Endometrial microvascular endothelial cells (primary cell): ENCODE measurements around the gene SORCS3. TPM values are rescaled to one million over a fixed set of nuclear protein-coding genes. Genes with fewer than 3 reads are reported as not detected.
"Not testable (repeated sequence)": the region's sequence is repeated elsewhere in the genome, so short reads cannot be mapped to it uniquely, and the experiment has no call there.

ENCODE experiments used
- in situ Hi-C: cut with HindIII; loops from 2 replicates; pipeline ENCODE4 v1.10.0; 2017; ENCODE audit warnings: low sequenced_read_pairs, low pct_unique_long_range_greater_than_20kb; ENCODE audit errors: inconsistent ontology term
- total RNA-seq: library from RNA; depleted of rRNA; stranded (reverse); fragments of >200 nt; gene quantifications from one replicate; pipeline ENCODE4 v1.2.3, GENCODE V29; 2015; ENCODE audit errors: inconsistent ontology term

Gene SORCS3
- total RNA-seq, 1 donor from 2014 or later: not detected

DNA sequence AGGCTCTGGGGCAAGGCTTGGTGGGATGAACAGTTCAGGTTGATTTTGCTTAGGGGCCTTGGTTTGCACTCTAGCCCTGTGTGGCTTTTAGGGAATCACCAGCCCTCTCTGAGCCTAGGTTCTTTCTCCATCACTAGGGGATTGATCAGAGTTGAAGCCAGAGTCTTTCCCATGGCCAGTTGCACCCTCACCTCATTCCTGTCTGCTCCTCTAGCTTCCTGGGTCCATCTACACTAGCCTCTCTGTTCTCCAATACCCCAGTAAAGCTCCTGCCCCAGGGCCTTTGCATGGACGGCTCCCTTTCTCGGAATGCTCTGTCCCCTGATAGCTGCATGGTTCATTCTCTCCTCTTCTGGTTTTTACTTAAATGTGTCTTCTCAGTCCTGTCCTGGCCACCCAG lies 40.4 kb downstream of the SORCS3 start:
- in situ Hi-C loops: no loop called here

DNA sequence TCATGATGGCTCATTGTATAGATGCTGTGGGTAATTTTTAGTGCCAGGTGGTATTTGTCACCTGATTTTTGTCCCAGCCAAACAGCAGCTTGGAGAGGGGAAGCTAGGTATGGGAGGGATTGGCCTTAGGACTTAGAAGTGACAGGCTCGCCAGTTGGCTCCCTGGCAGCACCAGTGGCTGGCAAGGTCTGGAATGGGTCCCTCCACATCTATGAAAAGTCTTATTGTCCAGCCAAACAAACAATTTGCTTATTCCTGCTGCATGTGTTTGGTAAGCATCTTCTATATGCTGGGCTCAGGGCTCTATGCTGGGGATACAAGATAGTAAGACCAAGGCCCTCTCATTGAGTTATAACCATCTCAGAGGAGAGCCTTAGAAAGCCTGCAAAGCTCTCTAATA lies 42.5 kb downstream of the SORCS3 start:
- in situ Hi-C loops: no loop called here

DNA sequence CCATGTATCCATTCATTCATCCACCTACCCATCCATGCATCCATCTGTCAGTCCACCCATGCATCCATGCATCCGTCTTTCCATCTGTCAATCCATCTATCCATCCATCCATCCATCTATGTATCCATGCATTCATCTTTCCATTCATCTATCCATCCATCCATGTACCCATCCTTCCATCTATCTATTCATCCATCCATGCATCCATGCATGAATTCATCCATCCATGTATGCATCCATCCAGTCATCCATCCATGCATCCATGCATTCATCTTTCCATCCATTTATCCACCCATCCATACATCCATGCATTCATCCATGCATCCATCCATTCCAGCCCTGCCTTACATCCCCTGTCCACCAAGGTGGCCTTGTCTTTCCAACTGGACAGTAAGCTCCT lies 45.7 kb downstream of the SORCS3 start:
- in situ Hi-C loops: no loop called here

DNA sequence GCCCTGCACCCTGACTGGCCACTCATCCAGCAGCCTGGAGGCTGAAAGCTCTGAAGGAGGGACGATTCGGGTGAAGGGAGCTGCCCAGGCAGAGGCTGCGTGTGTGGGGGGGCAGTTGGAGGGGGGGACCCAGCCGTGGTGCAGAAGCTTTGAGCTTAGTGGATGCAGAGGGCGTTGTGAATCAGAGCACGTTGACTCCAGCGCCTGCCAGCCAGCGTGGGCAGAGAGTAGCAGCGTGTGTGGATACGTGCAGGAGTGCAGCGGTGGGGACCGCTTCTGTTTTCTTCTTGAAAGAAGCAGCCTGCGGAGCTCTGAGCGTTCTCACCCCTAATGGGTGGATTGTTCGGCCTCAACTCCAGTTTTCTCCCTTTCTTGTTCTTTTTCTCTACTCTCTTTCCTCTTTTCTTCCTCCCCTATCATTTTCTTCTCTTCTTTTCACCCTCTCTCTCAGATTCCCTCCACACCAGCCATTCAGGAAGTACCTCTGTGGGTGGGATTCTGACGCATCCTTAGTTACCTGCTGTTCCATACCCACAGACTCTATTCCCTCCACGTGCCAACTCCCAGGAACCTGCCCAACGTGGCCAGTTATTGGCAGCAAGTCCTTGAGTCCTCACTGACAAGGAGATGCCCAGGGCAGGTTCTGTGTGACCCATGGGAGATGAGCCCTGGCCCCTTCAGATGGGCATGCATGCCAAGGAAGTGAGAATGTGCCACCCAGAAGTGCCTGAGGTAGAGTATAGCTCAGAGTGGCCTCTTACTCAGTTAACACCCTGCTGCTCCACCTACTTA lies 47.4 kb downstream of the SORCS3 start:
- in situ Hi-C loops: no loop called here

DNA sequence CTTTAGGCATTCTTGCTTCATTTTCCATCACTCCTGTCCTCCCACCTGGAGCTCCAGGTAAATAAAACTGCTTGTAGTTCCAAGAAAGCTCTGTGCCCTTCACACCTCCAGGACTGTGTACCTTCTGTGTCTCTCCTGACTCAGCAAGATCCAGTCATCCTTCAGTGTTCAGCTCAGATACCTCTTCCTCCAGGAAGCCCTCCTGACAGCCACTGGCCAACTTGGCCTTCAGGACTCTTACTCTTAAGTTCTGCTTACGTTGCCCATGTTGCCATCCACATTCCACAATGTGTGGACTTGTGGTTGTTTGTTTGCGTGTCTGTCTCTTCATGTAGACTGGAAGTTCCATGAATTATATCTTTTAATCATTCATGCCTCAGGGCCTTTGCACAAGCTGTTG lies 48.0 kb downstream of the SORCS3 start:
- in situ Hi-C loops: no loop called here

DNA sequence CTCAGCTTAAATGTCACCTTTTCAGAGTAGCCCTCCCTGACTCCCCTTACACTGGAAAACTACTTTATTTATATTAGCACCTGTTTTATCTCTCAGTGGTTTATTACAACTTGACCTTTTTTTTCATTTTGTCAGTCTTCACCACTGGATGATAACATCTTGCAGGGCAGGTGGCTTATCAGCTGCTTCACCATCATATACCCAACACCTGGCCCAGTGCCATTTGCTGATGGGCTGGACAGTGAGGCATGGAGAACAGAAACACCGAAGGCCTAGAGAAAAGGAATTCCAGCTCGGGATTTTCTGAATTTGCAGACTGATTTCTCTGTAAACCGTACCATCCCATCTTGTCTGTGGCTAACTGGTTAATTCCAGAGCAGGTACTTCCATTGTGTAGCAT lies 48.5 kb downstream of the SORCS3 start:
- in situ Hi-C loops: no loop called here

DNA sequence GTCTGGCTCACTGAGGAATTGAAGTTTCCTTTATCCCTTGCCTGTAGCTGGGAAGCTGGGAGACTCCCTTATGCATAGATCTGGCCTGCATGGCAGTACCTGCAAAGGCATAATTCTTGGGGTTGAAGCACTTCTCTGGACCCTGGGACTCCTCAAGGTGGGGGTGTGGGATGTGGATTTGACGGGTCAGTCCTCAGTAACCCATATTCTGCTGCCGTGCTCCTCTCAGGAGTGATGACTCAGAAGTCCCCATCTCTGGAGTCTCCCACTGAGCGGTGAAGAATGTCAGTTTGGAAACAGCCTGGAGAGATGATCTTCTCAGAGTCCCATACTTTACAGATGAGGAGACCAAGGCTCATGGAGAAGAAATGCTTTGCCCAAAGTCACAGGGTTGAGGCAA lies 49.0 kb downstream of the SORCS3 start:
- in situ Hi-C loops: no loop called here

DNA sequence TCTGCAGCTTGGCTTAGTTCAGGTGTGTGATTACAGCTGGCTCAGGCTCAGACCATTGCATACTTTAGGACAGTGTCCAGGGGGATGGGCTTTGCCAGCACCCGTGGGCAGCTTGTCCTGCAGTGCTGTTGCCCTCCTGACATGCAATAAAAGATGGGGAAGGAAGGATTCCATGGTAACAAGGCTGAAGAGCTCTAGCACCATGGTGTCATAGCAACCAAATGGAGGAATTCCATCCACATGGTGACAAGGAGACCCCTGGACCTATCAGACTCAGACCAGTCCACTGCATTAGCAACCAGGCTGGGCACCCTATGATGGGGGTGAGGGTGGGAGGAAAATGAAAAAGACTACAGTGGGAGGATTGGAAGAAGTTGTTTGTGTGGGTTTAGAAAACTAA lies 49.9 kb downstream of the SORCS3 start:
- in situ Hi-C loops: no loop called here

DNA sequence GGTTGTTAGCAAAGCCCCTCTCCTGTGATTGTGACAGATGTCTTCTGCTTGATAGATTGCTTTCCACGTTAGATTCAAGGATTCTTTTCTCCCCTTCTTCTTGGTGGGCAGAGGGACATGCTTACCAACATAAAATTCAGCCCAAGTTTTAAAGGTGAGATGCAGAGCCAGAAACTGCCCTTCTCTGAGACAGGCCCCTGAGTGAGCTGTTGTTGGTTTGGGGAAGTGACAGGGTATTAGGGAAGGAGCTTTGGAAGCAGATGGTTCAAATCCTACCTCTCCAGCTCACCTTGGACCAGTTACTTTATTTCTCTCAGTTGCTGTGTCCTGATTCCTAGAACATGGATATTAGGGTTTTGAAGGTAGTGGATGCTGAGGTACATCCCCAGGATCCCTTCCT lies 53.0 kb downstream of the SORCS3 start:
- in situ Hi-C loops: no loop called here

DNA sequence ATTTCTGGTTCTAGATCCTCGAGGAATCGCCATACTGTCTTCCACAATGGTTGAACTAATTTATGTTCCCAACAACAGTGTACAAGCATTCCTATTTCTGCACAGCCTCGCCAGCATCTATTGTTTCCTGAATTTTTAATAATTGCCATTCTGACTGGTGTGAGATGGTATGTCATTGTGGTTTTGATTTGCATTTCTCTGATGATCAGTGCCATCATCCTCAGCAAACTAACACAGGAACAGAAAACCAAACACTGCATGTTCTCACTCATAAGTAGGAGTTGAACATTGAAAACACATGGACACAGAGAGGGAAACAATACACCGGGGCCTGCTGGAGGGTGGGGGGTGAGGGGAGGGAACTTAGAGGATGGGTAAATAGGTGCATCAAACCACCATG lies 62.2 kb downstream of the SORCS3 start:
- in situ Hi-C loops: not testable (repeated sequence)

DNA sequence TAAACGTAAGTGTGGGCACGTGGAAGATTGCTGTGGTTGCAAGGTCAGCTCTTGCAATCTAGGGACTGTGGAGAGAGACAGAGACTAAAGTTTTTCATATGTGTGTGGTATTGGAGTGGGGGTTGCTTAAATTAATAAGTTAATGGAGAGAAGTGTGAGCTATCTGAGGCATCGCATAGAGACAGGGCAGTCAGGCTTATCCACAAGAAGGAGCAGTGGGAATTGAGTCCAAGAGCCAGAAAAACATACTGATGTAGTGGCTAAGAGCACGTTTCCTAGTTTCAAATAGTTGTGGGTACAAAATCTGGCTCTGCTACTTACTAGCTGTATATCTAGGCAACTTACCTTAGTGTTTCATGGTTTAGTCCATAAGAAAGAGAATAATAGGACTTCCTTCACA lies 65.8 kb downstream of the SORCS3 start:
- in situ Hi-C loops: no loop called here

DNA sequence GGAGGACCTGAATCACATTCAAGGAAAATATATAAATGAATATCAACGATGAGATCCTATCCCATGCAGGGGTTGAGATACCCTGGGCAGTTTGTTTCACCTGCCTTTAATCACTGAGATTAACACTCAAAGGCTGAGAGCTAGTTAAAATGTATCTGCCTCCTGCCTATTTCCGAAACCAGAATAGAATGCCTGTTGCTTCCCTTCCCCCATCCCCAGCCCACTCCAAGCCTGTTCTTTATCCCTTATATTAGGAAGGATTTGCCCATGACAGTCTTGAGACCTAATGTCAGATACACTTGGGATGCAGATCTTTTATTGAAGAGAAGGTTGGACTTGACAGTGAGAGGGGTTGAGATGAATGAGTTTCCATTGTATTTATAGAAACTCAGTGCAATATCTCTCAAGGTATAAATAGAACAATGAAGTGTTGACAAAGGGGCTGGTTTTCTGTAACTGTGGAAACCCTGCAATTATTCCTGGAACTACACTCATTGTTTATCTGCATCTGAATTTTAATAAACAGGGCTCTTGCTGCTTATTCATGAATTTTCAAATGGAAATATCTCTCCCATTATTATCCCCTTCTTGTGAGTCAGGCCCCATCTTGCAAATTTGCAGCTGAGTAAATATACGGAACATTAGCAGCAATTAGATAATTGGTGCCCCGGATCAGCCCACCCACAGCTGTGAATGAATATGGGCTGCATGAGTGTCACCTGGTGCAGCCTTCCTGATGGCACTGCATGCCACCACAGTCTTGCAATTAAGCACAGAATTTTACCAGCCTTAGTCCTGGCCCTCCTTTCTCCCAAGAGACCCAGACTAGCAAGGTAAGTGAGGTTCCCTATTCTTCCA lies 66.7 kb downstream of the SORCS3 start:
- in situ Hi-C loops: no loop called here

DNA sequence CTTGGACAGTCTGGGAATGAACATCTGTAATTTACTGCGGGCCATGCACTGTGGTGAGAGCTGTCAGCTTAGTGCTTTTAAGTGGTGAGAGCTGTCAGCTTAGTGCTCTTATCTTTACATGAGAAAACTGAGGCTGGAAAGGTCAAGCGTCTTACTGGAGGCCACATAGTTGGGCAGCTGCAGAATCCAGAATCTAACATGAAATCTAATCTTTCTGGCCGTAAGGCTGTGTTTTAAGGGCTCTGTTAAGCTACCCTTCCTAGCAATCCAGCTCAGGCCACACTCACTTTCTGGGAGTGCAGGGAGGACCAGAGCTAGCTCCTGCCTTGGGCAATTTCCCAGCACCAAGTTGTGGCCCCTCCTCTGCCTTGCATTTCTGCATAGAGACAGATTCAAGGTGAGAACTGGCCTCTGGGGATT lies 70.2 kb downstream of the SORCS3 start:
- in situ Hi-C loops: no loop called here

DNA sequence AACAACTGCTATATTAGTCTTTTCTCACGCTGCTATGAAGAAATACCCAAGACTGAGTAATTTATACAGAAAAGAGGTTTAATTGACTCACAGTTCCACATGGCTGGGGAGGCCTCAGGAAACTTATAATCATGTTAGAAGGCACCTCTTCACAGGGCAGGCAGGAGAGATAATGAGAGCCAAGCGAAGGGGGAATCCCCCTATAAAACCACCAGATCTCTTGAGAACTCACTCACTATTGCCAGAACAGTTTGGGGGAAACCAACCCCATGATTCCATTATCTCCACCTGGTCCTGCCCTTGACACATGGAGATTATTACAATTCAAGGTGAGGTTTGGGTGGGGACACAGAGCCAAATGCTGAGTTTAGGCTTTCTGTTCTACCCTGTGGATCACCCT lies 89.5 kb downstream of the SORCS3 start:
- in situ Hi-C loops: not testable (repeated sequence)

DNA sequence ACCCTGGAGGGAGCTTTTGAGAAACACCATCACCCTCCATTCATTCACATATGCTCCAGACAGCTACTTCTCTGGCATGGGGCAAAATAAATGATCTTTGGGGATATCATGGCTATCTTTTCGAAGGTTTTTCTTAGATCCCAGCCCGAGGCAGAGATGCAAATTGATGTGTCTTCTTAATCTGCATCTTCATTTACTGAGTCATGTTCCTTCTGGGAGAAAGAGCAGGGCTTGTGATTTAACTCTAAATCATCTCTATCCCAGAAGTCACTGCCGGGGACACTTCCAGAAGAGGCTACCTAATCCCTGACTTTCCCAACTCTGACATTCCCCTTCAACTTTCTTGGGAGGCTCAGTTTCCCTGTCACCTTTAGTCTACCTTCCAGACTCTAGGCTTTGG lies 90.1 kb downstream of the SORCS3 start:
- in situ Hi-C loops: no loop called here

DNA sequence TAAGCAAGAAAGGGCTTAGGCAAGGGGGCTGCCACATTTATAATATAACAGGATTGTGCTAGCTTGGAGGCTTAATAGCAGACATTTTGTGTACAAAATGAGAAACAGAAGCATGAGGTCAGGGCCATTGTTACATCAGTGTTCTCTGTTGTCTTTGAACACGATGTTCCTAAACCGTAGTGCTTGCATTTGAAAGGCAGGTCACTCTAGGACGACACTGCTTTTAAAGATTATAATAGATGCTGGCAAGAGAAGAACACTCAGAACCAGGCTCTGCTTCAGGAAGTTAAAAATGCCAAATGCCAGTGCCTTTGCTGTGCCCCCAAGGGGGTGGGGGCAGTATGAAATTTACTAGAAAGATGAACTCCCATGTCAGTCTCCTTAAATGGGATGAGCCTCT lies 91.1 kb downstream of the SORCS3 start:
- in situ Hi-C loops: no loop called here

DNA sequence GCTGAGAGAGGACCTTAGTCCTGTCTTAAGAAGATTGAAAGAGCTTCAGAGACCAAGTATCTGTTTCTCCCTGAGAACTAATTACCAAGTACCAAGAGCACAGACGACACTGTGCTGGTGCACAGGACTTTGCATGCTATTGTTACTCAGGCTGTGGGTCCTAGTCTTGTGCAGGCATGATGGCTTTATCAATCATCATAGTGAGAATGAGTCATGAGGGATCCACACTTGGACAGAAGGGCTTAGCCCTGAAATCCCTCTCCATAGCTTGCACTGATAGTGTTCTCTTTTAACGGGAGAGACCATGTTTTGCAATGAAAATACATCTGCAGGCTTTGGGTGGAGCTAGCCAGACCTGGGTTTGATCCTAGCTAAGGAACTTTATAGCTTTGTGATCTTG lies 93.3 kb downstream of the SORCS3 start:
- in situ Hi-C loops: no loop called here

DNA sequence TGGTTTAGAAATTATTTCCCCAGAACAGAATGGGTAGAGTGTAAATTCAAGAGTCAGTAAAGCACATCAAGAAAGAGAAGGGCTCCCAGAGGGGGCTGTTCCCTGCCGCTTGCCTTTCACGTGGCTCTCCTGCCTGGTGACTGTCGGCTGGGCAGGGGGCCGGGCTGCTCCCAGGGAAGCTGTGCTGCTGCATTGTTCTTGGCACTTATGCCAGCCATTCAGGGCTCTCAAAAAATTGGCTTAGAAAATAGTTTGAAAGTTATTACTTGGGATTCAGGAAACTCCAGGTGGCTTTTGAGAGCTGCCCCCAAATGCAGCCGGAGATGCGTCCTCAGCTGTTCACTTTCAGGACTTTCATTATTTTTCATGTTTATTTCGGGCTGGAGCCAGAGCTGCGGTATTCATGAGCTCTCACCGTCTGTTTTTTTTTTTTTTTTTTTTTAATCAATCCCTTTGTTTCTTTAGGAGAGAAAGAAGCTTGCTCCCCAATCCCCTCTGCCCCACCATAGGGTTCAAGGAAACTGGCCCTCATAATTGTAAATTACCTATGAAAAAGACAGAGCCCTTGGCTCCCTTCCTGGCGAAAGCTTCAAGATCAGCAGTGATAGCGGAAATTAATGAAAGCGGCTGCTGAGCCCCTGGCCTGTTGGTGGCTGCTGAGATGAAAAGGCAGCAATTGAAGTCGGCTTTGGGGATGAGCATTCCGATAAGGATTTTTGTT lies 94.1 kb downstream of the SORCS3 start:
- in situ Hi-C loops: no loop called here

DNA sequence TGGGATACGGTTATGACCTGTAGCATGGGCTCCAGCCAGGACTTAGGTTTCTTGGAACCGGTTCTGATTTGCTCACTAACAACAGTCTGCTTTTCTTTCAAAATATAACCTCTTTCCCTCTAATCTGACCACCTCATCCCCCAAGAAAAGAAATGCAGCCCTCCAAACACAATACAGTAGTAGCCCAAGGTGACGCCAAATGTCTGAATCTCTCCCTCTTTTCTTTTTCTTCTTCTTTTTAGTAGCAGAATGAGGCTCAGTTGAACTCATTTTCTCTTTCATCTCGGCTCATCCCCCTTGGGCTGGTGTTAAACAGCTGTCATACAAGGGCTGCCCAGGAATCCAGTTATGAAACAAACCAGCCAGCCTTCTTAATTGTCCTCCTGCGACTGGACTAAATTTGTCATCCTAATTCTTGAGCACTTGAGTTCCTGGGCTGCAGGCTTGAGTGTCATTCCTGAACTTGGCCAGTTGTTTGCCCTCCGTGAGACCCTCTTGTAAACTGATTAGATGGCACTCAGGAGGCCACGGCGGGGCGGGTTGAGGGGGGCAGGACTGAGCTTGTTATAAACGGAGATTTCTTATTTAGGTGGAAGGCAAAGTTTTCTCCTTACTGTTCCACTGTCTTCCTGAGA lies 94.8 kb downstream of the SORCS3 start:
- in situ Hi-C loops: no loop called here
